Breast epithelium (tissue), 3 donors: ENCODE results near the gene ELAVL1.

ENCODE experiments used
- CTCF ChIP-seq, 3 donors: fragments of 450-650 bp; IDR thresholded peaks; one replicate each; pipeline ENCODE4 v1.5.1; 2016 to 2017; ENCODE audit warnings: antibody characterized with exemption in 3 of 3, mild to moderate bottlenecking in 3 of 3, moderate library complexity in 3 of 3
- POLR2A ChIP-seq: fragments of 450-650 bp; IDR thresholded peaks from one replicate; pipeline ENCODE4 v1.6.1; 2016; ENCODE audit warnings: antibody characterized with exemption, mild to moderate bottlenecking, moderate library complexity
- POLR2AphosphoS5 ChIP-seq, 3 donors: sonication (generic); formaldehyde crosslinking; IDR thresholded peaks; one replicate each; pipeline ENCODE4 v1.6.1; 2017; ENCODE audit warnings: antibody characterized with exemption in 3 of 3

GRCh38 chr19:8034178-8034525 lies 28.7 kb upstream of the ELAVL1 start:
- no peak for TF ChIP-seq CTCF (IDR thresholded peaks at IDR 0.05)
- no peak for TF ChIP-seq POLR2AphosphoS5 (IDR thresholded peaks at IDR 0.05)
- TF ChIP-seq POLR2A: no peak
